Keratinocyte (primary cell): ENCODE data around the gene ZNF558.

Experiments used
- EZH2 ChIP-seq: IDR thresholded peaks from one replicate; pipeline ENCODE4 v1.6.1; 2012; ENCODE audit warnings: inconsistent platforms, mild to moderate bottlenecking, low read length, moderate library complexity
- TF ChIP-seq, protein P1 (sequence below), 3 experiments: IDR thresholded peaks in 1 of 3; conservative IDR thresholded peaks in 1 of 3; optimal IDR thresholded peaks in 1 of 3; 2 replicates in 2 of 3; 3 replicates in 1 of 3; pipeline versions ENCODE3 to v1.5.1; 2011; ENCODE audit warnings: low read length in 3 of 3, mild to moderate bottlenecking in 3 of 3, moderate library complexity in 2 of 3, control low read depth in 1 of 3, inconsistent platforms in 1 of 3; ENCODE audit not compliant: insufficient read depth in 2 of 3; ENCODE audit errors: extremely low read depth in 1 of 3

DNA sequence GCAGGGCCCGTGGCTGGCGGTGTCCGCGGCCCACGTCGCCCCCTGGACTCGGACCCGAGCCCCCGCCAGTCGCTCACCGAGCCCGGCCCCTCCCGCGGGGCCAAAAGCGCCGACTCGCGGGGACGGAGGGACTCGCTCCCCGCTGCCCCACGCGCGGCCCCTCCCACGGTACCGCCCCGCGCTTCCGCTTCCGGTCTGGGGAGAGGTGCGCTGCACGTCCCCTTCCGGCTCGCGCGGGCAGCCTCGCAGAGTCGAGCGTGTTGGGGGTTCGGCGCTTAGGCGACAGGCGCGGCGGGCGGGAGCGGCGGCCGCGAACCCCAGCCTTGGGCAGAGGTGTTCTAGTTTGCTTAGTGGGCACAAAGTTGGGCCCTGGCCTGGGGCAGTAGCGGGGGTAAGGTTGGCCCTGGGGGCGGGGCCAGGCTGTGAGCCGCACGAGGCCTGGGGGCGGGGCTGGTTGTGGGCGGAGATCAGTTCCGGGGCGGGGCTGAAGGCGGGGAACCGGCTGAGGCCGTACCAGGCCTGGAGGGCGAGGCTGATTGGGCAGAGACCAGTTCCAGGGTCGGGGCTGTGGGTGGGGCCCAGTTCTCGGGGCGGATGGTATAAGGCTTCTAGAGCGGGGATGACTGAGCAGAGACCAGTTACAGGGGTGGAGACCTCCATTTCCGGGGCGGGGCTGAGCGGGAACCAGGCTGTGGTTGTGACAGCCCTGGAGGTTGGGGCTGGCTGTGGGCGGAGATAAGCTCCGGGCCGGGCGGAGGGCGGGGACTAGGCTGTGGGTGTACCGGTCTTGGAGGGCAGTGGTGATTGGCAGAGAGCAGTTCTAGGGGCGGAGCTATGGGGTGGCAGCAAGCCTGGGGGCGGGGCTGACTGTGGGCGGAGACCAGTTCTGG is at the start of gene ZNF558, which contains the start of gene MBD3L1:
- TF ChIP-seq, protein P1, sequence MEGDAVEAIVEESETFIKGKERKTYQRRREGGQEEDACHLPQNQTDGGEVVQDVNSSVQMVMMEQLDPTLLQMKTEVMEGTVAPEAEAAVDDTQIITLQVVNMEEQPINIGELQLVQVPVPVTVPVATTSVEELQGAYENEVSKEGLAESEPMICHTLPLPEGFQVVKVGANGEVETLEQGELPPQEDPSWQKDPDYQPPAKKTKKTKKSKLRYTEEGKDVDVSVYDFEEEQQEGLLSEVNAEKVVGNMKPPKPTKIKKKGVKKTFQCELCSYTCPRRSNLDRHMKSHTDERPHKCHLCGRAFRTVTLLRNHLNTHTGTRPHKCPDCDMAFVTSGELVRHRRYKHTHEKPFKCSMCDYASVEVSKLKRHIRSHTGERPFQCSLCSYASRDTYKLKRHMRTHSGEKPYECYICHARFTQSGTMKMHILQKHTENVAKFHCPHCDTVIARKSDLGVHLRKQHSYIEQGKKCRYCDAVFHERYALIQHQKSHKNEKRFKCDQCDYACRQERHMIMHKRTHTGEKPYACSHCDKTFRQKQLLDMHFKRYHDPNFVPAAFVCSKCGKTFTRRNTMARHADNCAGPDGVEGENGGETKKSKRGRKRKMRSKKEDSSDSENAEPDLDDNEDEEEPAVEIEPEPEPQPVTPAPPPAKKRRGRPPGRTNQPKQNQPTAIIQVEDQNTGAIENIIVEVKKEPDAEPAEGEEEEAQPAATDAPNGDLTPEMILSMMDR (optimal IDR thresholded peaks at IDR 0.05 in 1 of 3, IDR thresholded peaks at IDR 0.05 in 1 of 3, conservative IDR thresholded peaks at IDR 0.05 in 1 of 3; ENCODE audit: extremely low read depth in 1 of 3, insufficient read depth in 2 of 3, low read length in 3 of 3), result peak in 1 of 3 experiments; percentile 52
- TF ChIP-seq EZH2, result no peak
